A673 (cell line): ENCODE results near the gene HS6ST2. TPM values are rescaled to one million over a fixed set of nuclear protein-coding genes. Genes with fewer than 3 reads are reported as not detected.

Experiments
- BruUV-seq: library from RNA; stranded (reverse); fragments of 400-500 nt; replicated peaks from 2 replicates; lab custom pipeline; 2021; lab: Mats Ljungman, UMichigan
- CTCF ChIA-PET: fragments of 300-600 bp; sonication (Branson Sonifier 250); formaldehyde crosslinking; loops from one replicate; lab custom pipeline; 2022; ENCODE audit warnings: antibody characterized with exemption; lab: Charles Lee
- POLR2A ChIA-PET: fragments of 300-600 bp; sonication (Branson Sonifier 250); formaldehyde crosslinking; loops from one replicate; lab custom pipeline; 2022; ENCODE audit warnings: antibody characterized with exemption; ENCODE audit not compliant: low non-redundant PET; lab: Charles Lee
- DNase-seq: peaks from one replicate; pipeline ENCODE4 v3.0.0-alpha.2; 2015; ENCODE audit warnings: low spot score
- H3K27ac ChIP-seq: fragments of 200-600 bp; sonication (generic); 2 replicates; pipeline ENCODE4 v1.5.1; 2016; ENCODE audit warnings: mixed run types, low read depth, mild to moderate bottlenecking, mixed read lengths, antibody characterized with exemption, low read length; ENCODE audit not compliant: poor library complexity, severe bottlenecking
- H3K27me3 ChIP-seq: fragments of 200-600 bp; sonication (generic); replicated peaks from 2 replicates; pipeline ENCODE4 v1.6.1; 2017; ENCODE audit warnings: mixed run types, low read depth, mild to moderate bottlenecking, mixed read lengths, antibody characterized with exemption, low read length; ENCODE audit not compliant: insufficient read depth, poor library complexity
- H3K36me3 ChIP-seq: fragments of 200-600 bp; sonication (generic); 2 replicates; pipeline ENCODE4 v1.6.1; 2016; ENCODE audit warnings: mixed run types, mild to moderate bottlenecking, mixed read lengths, antibody characterized with exemption, low read length; ENCODE audit not compliant: insufficient read depth, poor library complexity, severe bottlenecking
- H3K4me1 ChIP-seq: fragments of 200-600 bp; sonication (generic); 2 replicates; pipeline ENCODE4 v1.6.1; 2017; ENCODE audit warnings: mixed run types, mild to moderate bottlenecking, mixed read lengths, antibody characterized with exemption, low read length; ENCODE audit not compliant: insufficient read depth, poor library complexity, severe bottlenecking
- H3K4me3 ChIP-seq: fragments of 200-600 bp; sonication (generic); 2 replicates; pipeline ENCODE4 v1.5.1; 2016; ENCODE audit warnings: low read depth, mixed run types, mild to moderate bottlenecking, mixed read lengths, low read length; ENCODE audit not compliant: poor library complexity, severe bottlenecking
- H3K9me3 ChIP-seq: fragments of 200-600 bp; sonication (generic); 2 replicates; pipeline ENCODE4 v1.6.1; 2016; ENCODE audit warnings: mixed run types, low read depth, mild to moderate bottlenecking, mixed read lengths, antibody characterized with exemption, low read length; ENCODE audit not compliant: poor library complexity, severe bottlenecking
- EZH2 ChIP-seq: fragments of 200-600 bp; sonication (generic); IDR thresholded peaks from 2 replicates; pipeline ENCODE4 v1.6.1; 2017; ENCODE audit warnings: borderline replicate concordance, low read depth, mild to moderate bottlenecking, mixed read lengths, antibody characterized with exemption, low read length; ENCODE audit not compliant: poor library complexity, severe bottlenecking
- intact Hi-C: fragments of 100-400 bp; cut with micrococcal nuclease; formaldehyde crosslinking; loops from one replicate; pipeline ENCODE4 v1.10.0; 2022; ENCODE audit not compliant: unreplicated experiment
- total RNA-seq: library from RNA; stranded (reverse); gene quantifications from 2 replicates; pipeline ENCODE4 v1.2.3, GENCODE V29; 2021
- TF ChIP-seq, protein P1 (sequence below): fragments of 300-800, 200-600 bp; sonication (generic); conservative IDR thresholded peaks from 2 replicates; pipeline ENCODE4 v1.5.1; 2017; ENCODE audit warnings: low read depth, mild to moderate bottlenecking, antibody characterized with exemption, low read length, moderate library complexity, mixed read lengths

Gene HS6ST2
- total RNA-seq, 1 experiment from 2014 or later: 6.9 TPM

DNA sequence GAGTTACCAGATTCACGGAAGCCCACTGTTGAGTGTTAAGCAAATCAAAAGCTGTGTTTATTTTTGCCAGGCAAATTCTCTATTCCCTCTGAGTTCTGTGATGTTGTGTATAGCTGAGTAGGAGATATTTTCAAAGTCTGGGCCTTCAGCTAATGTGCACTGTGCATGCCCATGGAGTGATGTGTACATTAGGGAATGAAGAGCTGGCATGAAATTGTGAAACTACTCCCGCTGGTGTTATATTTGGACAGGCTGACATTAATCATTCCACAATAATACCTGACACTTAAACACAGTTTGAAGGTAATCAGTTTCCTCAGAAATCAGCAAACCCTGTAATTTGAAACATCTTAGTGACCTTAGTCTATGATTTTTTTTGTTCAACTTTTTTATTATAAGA is 381.5 kb downstream of the HS6ST2 start:
- H3K4me3 ChIP-seq: no peak overlapping the region
- no peak for DNase-seq
- ChIA-PET CTCF (no interaction called here), POLR2A (no interaction called here)
- TF ChIP-seq, protein P1, sequence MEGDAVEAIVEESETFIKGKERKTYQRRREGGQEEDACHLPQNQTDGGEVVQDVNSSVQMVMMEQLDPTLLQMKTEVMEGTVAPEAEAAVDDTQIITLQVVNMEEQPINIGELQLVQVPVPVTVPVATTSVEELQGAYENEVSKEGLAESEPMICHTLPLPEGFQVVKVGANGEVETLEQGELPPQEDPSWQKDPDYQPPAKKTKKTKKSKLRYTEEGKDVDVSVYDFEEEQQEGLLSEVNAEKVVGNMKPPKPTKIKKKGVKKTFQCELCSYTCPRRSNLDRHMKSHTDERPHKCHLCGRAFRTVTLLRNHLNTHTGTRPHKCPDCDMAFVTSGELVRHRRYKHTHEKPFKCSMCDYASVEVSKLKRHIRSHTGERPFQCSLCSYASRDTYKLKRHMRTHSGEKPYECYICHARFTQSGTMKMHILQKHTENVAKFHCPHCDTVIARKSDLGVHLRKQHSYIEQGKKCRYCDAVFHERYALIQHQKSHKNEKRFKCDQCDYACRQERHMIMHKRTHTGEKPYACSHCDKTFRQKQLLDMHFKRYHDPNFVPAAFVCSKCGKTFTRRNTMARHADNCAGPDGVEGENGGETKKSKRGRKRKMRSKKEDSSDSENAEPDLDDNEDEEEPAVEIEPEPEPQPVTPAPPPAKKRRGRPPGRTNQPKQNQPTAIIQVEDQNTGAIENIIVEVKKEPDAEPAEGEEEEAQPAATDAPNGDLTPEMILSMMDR: no peak
- no peak for TF ChIP-seq EZH2
- no peak overlapping the region for H3K27ac ChIP-seq
- H3K9me3 ChIP-seq: no peaks in the 10 kb centered on the region
- no TSS peak for BruUV-seq
- peaks cover 7% of the 10 kb centered on the region for H3K27me3 ChIP-seq
- no peaks in the 10 kb centered on the region for H3K36me3 ChIP-seq
- intact Hi-C loops: no loop called here
- H3K4me1 ChIP-seq: no peaks in the 10 kb centered on the region

Other genes with a start within 250 kb of the HS6ST2 start
- gene USP26, start 138.5 kb upstream of the HS6ST2 start, total RNA-seq: not detected in 2 replicates